Stimulated activated effector memory CD8-positive, alpha-beta T cell treated with anti-CD3 and anti-CD28 coated beads, Interleukin-12 subunit alpha, Interleukin-12 subunit beta, amount 100 ng/mL, for 72 hours (primary cell): ENCODE measurements around the gene ANO7.
A peak's percentile ranks its signal among the peaks of the same experiment; 100 is the strongest.

ENCODE experiments used
- ATAC-seq: fragments of 150-1000 bp; cut with Tn5 transposase; 2 replicates; pipeline ENCODE4 v1.10.0; 2021
- DNase-seq, 2 donors: peaks; one replicate each; pipeline ENCODE4 v3.0.0; 2021 to 2022; ENCODE audit warnings: low spot score in 2 of 2
- H3K27ac Mint-ChIP-seq: one replicate; pipeline ENCODE4 v1.8.0; 2022; ENCODE audit warnings: mild to moderate bottlenecking, mixed read lengths
- H3K36me3 Mint-ChIP-seq: one replicate; pipeline ENCODE4 v1.8.0; 2022; ENCODE audit warnings: mild to moderate bottlenecking, mixed read lengths
- H3K4me1 Mint-ChIP-seq: one replicate; pipeline ENCODE4 v1.8.0; 2022; ENCODE audit warnings: mixed read lengths
- H3K4me3 Mint-ChIP-seq: one replicate; pipeline ENCODE4 v1.8.0; 2022; ENCODE audit warnings: mild to moderate bottlenecking, mixed read lengths
- H3K9me3 Mint-ChIP-seq: one replicate; pipeline ENCODE4 v1.8.0; 2022; ENCODE audit warnings: mixed read lengths

ANO7 gene

DNA sequence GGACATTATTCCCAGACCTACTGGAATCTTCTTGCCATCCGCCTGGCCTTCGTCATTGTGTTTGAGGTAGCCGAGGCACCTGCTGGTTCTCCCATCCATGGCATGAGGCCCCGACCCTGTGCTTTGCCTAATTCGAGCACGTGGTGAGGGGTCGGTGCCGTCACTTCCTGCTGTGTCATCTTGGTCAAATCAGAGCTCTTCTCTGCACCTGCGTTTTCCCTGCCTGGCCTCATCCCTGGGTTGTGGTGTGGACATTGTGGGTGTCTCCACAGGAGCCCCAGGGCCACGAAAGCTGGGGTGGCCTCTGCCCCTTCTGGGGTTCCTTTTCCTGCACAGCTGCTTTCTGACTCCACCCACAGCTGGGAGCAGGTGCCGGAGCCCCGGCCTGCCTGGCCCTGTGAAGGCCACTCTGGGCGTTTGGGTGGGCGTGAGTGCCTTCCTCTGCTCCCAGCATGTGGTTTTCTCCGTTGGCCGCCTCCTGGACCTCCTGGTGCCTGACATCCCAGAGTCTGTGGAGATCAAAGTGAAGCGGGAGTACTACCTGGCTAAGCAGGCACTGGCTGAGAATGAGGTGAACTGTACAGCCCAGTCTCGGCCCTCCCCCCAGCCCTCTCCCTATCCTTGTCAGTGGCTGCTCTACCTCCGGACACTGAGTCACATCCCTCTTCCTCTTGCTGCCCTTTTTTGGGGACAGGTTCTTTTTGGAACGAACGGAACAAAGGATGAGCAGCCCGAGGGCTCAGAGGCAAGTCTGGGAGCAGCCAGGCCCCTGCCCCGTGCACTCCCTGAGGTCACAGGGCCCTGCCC lies 34.9 kb downstream of the ANO7 start:
- DNase-seq (no peak), ATAC-seq (peak; percentile 25)
- Mint-ChIP-seq H3K4me1 (peaks cover 36% of the 10 kb centered on the region), H3K9me3 (no peaks in the 10 kb centered on the region), H3K36me3 (peaks cover 60% of the 10 kb centered on the region), H3K27ac (peak overlapping the region; percentile 83), H3K4me3 (no peak overlapping the region)

DNA sequence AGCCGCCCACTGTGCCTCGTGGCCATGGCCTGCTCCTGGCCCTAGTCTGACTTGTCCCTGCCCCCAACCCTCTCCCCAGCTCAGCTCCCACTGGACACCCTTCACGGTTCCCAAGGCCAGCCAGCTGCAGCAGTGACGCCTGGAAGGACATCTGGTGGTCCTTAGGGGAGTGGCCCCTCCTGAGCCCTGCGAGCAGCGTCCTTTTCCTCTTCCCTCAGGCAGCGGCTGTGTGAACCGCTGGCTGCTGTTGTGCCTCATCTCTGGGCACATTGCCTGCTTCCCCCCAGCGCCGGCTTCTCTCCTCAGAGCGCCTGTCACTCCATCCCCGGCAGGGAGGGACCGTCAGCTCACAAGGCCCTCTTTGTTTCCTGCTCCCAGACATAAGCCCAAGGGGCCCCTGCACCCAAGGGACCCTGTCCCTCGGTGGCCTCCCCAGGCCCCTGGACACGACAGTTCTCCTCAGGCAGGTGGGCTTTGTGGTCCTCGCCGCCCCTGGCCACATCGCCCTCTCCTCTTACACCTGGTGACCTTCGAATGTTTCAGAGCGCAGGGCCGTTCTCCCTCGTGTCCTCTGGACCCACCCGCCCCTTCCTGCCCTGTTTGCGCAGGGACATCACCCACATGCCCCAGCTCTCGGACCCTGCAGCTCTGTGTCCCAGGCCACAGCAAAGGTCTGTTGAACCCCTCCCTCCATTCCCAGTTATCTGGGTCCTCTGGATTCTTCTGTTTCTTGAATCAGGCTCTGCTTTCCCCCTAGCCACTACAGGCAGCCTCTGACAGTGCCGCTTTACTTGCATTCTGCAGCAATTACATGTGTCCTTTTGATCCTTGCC lies 35.8 kb downstream of the ANO7 start:
- DNase-seq (no peak), ATAC-seq (peak; percentile 39)
- Mint-ChIP-seq H3K4me1 (peaks cover 32% of the 10 kb centered on the region), H3K27ac (peak overlapping the region; percentile 83), H3K4me3 (no peak overlapping the region), H3K9me3 (no peaks in the 10 kb centered on the region), H3K36me3 (peaks cover 59% of the 10 kb centered on the region)

DNA sequence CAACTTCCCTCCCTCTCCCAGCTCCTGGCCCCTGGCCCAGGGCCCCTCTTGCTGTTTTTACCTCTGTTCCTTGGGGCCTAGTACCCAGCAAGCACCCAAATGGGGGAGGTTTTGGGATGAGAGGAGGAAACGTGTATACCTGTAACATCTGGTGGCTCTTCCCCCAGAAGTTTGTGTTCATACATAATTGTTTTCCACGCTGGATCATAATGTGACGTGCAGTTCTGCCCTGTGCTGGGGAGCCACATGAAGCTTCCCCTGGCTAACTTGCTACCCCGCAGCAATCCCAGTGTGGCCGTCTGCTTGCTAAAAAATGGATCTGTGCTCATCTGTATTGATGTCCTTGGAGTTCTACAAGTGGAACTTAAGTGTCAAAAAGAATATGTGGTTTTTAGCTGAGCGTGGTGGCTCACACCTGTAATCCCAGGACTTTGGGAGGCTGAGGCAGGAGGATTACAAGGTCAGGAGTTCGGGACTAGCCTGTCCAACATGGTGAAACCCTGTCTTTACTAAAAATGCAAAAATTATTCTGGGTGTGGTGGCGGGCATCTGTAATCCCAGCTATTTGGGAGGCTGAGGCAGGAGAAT lies 36.5 kb downstream of the ANO7 start:
- Mint-ChIP-seq H3K4me1 (peaks cover 25% of the 10 kb centered on the region), H3K27ac (peak overlapping the region; percentile 83), H3K4me3 (no peak overlapping the region), H3K9me3 (no peaks in the 10 kb centered on the region), H3K36me3 (peaks cover 59% of the 10 kb centered on the region)
- no peak for DNase-seq
- no peak for ATAC-seq

DNA sequence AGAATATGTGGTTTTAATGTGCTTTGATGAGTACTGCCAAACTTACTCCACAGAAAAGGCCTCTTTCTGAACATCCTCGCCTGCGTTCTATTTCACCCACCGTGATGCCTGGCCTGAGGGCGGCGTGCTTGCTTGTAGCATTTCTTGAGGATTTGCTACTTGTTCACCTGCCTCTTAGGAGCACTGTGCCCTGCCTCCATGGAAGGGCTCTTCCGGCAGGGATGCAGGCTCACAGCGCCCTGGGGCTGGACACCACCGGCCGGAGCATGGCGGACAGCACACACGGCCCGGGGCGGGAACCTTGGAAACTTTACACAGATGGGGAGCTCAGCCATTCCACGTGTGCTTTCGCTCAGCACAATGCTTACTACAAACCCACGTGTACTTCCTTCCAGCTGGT lies 37.1 kb downstream of the ANO7 start:
- peaks cover 24% of the 10 kb centered on the region for H3K4me1 Mint-ChIP-seq
- no peak overlapping the region for H3K27ac Mint-ChIP-seq
- ATAC-seq, result no peak
- H3K9me3 Mint-ChIP-seq, result no peaks in the 10 kb centered on the region
- H3K4me3 Mint-ChIP-seq, result no peak overlapping the region
- H3K36me3 Mint-ChIP-seq, result peaks cover 64% of the 10 kb centered on the region
- no peak for DNase-seq

DNA sequence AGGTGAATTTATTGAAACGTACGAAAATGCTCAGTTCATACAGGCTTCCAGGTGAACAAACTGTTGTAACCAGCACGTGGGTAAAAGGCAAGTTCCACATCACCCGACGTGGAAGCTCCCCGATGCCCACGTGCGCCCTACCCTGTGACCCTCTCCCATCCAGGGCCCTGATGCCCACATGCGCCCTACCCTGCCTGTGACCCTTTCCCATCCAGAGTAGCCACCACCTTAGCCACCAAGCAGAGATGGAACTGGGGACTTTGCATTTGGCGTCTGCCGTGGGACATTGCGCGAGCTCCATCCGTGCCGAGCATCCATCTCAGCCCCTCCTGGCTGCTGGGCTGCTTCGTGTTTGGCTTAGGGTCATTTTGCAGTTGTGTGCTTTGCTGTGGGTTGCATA lies 37.5 kb downstream of the ANO7 start:
- no peaks in the 10 kb centered on the region for H3K9me3 Mint-ChIP-seq
- DNase-seq (no peak), ATAC-seq (no peak)
- H3K27ac Mint-ChIP-seq, result no peak overlapping the region
- peaks cover 69% of the 10 kb centered on the region for H3K36me3 Mint-ChIP-seq
- H3K4me1 Mint-ChIP-seq, result peaks cover 24% of the 10 kb centered on the region
- H3K4me3 Mint-ChIP-seq, result no peak overlapping the region

DNA sequence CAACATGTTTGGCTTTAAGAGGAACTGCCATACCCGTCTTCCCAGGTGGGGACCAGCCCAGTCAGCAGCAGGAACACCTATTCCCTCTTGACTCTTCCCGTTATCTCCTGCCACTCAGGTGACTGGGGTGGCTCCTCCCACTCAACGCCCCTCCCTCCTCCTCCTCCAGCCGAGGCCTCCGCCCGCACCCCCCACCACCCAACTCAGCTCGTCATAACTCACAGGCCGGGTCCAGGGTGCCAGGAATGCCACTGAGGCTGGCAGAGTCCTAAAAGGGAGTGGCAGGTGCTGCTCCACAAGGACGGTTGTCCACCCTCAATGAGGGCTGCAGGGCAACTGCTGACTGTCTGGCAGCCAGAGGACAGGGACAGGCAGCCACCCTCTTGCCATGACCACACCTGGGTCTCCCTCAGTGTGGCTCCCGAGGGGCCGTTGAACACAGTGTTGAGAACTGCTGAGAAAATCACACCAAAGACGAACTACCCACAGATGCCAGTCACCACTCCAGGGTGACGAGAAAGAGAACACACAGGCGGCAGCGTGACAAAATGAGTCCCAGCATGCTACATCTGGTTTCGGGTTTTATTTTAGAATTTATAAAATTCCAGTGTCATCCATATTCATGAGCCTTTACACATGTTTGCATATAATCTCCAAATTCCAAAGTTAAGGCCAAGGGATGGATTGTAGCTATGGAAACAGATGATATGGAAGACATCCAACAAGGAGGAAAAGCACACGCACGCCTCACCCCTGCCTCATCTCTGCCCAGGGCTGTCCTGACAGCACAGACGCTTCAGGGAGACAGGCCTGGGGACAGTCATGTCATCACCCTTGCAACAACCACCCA lies 38.5 kb downstream of the ANO7 start:
- Mint-ChIP-seq H3K27ac (peak overlapping the region; percentile 16), H3K9me3 (no peaks in the 10 kb centered on the region), H3K4me3 (no peak overlapping the region), H3K4me1 (peaks cover 24% of the 10 kb centered on the region), H3K36me3 (peaks cover 78% of the 10 kb centered on the region)
- DNase-seq, result no peak
- ATAC-seq, result no peak

DNA sequence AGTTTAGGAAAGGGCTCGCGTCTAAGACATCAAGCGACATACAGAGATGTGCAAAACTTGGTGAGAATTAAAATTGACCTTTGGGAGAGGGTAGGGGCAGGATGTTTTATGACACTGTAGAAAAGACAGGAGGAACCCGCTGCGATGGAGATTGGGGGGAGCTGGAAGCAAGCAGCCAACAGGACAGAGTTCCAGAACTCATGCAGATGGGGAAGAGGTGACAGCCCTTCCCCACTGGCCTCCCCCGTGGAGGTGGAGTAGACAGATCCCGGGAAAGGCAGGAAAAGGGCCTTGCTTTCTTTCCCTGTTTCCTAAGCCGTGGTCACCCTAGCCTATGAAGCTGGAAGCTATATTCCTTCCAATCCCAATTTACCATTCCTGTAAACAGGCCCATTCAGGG lies 39.1 kb downstream of the ANO7 start:
- DNase-seq (no peak), ATAC-seq (no peak)
- H3K36me3 Mint-ChIP-seq, result peaks cover 81% of the 10 kb centered on the region
- H3K27ac Mint-ChIP-seq, result peak overlapping the region; percentile 16
- no peaks in the 10 kb centered on the region for H3K9me3 Mint-ChIP-seq
- no peak overlapping the region for H3K4me3 Mint-ChIP-seq
- H3K4me1 Mint-ChIP-seq, result peaks cover 23% of the 10 kb centered on the region

DNA sequence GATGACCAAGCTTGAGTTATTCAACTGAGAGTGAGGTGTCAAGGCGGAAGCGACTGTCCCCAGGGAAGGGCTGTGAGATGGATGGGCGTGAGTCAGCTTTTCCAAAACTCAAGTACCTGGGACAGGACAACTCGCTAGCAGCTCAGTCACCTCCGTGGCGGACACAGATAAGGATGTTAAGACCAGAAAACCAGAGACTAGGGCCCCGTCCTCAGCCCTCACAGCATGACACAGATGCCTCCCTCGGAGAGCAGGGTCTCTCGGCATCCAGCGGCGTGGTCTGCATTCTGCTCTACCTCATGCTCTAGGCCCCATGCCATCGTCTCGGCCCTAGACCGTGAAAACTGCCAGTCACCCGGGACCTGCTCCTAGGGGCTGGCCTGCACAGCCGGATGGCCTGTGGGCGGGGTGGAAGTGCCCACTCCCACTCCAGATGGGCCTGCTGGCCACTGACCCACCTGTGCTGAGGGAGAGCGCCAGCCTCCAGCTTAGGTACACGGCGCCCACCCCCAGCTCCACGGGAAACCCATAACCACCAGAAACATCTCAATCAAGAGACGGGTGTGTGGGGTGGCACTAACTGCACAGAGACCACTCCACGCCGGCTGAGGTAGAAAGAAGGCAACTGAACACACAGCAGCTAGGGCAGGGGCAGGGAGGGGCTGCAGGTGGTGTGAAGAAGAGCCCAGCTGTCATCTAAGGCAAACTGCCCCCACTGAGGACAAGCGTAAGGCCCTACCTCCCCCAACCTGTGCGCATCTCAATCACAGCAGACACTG lies 39.8 kb downstream of the ANO7 start:
- Mint-ChIP-seq H3K36me3 (peaks cover 81% of the 10 kb centered on the region), H3K27ac (no peak overlapping the region), H3K4me1 (peaks cover 16% of the 10 kb centered on the region), H3K4me3 (no peak overlapping the region), H3K9me3 (no peaks in the 10 kb centered on the region)
- DNase-seq (no peak), ATAC-seq (no peak)

DNA sequence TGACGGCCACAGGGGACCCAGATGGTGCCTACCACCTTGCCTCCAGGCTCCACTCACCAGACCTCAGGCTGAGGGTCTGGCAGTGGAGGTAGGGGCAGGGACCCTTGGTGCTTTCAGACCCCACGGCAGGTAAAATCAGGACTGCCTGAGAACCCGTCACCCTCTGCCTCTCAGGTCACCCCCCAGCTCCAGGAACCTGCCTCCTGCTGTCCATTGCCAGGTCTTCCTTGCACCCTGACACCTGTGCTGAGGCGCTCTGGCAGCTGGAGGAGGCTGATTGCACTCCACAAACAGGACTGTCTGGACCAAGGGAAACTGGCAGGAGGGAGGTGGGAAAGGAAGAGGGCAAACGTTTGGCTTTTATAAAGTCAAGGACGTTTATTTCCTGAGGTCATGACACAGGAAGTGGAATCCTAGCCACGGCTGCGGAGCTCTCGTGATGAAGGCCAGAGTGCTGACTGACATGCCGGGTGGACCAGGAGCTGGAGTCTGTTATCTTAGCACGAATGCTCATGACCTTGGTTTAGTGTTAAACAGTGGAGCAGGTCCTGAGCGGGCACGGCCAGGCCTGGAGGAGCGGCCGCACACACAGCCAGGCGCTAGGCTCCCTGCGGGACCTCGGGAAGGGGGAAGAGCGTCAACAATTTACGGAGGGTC lies 40.5 kb downstream of the ANO7 start:
- Mint-ChIP-seq H3K4me1 (peaks cover 10% of the 10 kb centered on the region), H3K9me3 (no peaks in the 10 kb centered on the region), H3K27ac (no peak overlapping the region), H3K36me3 (peaks cover 82% of the 10 kb centered on the region), H3K4me3 (no peak overlapping the region)
- DNase-seq, result no peak
- ATAC-seq, result no peak

DNA sequence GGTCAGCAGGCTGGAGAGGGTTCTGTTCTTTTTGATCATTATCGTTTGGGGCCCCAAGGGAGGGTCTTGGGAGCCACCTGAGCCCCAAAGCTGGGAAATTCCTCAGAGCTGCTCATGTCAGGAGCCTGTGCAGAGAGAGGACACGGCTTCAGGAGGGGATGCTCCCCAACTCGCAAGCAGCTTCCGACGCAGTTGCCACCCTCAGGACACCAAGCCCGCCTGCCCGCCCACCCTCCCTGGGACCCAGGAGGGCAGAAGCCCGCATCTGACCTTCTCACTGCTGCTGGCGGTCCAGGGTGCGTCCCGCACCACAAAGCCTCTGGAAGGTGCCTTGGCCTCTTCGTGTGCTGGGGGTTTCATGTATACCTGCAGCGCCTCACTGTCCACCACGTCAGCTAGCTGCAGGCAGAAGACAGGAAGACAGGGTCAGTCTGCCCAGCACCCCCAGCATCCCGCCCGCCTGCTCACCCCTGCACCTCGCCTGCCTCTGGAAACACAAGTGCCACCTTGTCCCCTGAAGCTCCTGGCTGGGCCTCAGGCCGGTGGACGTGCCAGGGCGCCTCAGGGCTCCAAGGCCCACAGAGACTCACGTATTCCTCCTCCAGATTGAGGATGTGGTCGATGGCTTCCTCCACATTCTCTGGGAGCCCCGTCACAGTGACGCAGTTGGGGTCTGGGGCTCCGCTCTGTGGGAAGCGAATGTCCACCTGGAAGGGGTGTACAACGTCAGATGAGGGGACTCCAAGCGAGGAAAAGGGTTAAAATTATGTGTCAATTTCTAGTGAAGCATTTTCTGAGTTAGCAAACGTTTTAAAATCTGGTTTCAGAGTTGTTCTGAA lies 41.3 kb downstream of the ANO7 start:
- ATAC-seq (no peak), DNase-seq (no peak)
- Mint-ChIP-seq H3K9me3 (no peaks in the 10 kb centered on the region), H3K4me3 (no peak overlapping the region), H3K27ac (no peak overlapping the region), H3K4me1 (peaks cover 2% of the 10 kb centered on the region), H3K36me3 (peaks cover 90% of the 10 kb centered on the region)

DNA sequence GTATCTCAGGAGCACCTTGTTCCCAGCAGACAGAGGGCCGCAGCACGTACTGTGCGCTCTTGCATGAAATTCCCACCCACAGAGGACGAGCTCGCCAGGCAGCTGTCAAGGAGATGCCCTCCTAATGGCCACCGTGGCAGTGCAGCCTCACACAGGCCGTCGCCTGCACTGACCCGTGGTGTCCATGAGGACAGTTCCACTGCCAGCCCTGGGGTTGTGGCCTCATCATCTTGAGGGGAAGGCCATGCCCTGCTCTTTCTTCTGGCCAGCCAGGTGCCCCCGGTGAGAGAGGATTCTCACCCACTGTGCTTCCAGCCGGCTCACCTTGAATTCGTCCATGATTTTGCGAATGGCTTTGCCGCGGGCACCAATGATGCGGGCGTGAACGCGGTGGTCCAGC lies 42.0 kb downstream of the ANO7 start:
- H3K9me3 Mint-ChIP-seq, result no peaks in the 10 kb centered on the region
- H3K27ac Mint-ChIP-seq, result no peak overlapping the region
- H3K4me1 Mint-ChIP-seq, result no peaks in the 10 kb centered on the region
- ATAC-seq (no peak), DNase-seq (no peak)
- peaks cover 96% of the 10 kb centered on the region for H3K36me3 Mint-ChIP-seq
- no peak overlapping the region for H3K4me3 Mint-ChIP-seq

DNA sequence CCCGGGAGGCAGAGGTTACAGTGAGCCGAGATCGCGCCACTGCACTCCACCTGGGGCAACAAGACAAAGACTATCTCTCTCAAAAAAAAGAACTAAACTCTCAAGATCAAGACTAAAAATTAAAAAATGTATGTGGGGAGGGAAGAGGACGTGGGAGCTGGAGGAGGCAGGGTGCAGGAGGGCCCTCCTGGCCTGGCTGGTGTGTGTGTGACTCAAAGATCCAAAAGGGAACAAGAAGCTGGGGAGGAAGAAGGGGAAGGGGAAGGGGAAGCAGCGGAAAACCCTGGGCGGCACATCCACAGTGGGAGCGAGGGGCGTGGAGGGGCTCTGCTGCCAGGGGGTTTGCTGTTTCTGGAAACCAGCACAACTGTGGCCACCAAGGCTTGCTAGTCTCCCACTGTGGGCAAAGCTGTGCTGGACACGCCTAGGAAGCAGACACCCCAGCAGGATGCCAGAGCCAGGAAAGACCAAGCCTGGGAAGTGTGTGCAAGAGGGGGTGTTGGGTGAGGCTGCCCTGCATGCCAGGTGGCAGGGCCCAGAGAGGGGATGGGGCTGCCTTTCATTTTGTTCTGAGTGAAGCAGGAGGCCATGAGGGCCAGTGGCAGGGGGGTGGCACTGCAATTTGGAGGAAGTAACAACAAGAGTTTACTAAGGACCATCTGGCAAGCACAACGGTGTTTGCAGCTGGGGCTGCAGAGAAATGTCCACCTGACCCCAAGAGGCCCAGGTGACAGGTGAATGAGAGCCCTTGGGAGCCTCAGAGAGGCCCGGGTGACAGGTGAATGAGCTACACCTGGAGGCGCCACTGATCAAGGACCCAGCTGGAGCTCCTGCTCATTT lies 44.5 kb downstream of the ANO7 start:
- Mint-ChIP-seq H3K36me3 (peaks cover 99% of the 10 kb centered on the region), H3K9me3 (no peaks in the 10 kb centered on the region), H3K4me1 (no peaks in the 10 kb centered on the region), H3K4me3 (no peak overlapping the region), H3K27ac (peak overlapping the region; percentile 63)
- DNase-seq (no peak), ATAC-seq (no peak)
